Glutamatergic neuron (in vitro differentiated cells): Measurements from ENCODE around the gene FAM222B. TPM values are rescaled to one million over a fixed set of nuclear protein-coding genes. Genes with fewer than 3 reads are reported as not detected.
"Not testable (repeated sequence)": the region's sequence is repeated elsewhere in the genome, so short reads cannot be mapped to it uniquely, and the experiment has no call there.

Experiments
- DNase-seq: peaks from one replicate; pipeline ENCODE4 v3.0.0; 2022
- H3K27ac Mint-ChIP-seq: one replicate; pipeline ENCODE4 v1.8.0; 2020; ENCODE audit warnings: mild to moderate bottlenecking, mixed read lengths, inconsistent platforms; ENCODE audit not compliant: unreplicated experiment
- H3K27me3 Mint-ChIP-seq: one replicate; pipeline ENCODE4 v1.8.0; 2020; ENCODE audit warnings: mild to moderate bottlenecking, moderate library complexity, mixed read lengths, inconsistent platforms; ENCODE audit not compliant: unreplicated experiment
- H3K36me3 Mint-ChIP-seq: one replicate; pipeline ENCODE4 v1.8.0; 2020; ENCODE audit warnings: mild to moderate bottlenecking, mixed read lengths, inconsistent platforms; ENCODE audit not compliant: unreplicated experiment
- H3K4me1 Mint-ChIP-seq: one replicate; pipeline ENCODE4 v1.8.0; 2020; ENCODE audit warnings: mild to moderate bottlenecking, low read depth, mixed read lengths, inconsistent platforms; ENCODE audit not compliant: unreplicated experiment
- H3K4me3 Mint-ChIP-seq: one replicate; pipeline ENCODE4 v1.8.0; 2020; ENCODE audit warnings: mild to moderate bottlenecking, mixed read lengths, inconsistent platforms; ENCODE audit not compliant: unreplicated experiment
- H3K9me3 Mint-ChIP-seq: one replicate; pipeline ENCODE4 v1.8.0; 2020; ENCODE audit warnings: mild to moderate bottlenecking, moderate library complexity, mixed read lengths, inconsistent platforms; ENCODE audit not compliant: unreplicated experiment
- total RNA-seq: library from RNA; stranded (reverse); fragmentation: NEBNext Ultra II Directional; extraction: Animal tissue kit (Norgen Biotek cat#: 25700); gene quantifications from one replicate; pipeline ENCODE4 v1.2.1, GENCODE V29; 2021; ENCODE audit not compliant: unreplicated experiment
- TF ChIP-seq, protein P1 (sequence below): fragments of 200-600 bp; sonication (generic); IDR thresholded peaks from one replicate; pipeline ENCODE4 v1.5.0; 2021; ENCODE audit not compliant: partially characterized antibody, unreplicated experiment

FAM222B gene
- total RNA-seq, 1 donor from 2014 or later = 44.0 TPM

DNA sequence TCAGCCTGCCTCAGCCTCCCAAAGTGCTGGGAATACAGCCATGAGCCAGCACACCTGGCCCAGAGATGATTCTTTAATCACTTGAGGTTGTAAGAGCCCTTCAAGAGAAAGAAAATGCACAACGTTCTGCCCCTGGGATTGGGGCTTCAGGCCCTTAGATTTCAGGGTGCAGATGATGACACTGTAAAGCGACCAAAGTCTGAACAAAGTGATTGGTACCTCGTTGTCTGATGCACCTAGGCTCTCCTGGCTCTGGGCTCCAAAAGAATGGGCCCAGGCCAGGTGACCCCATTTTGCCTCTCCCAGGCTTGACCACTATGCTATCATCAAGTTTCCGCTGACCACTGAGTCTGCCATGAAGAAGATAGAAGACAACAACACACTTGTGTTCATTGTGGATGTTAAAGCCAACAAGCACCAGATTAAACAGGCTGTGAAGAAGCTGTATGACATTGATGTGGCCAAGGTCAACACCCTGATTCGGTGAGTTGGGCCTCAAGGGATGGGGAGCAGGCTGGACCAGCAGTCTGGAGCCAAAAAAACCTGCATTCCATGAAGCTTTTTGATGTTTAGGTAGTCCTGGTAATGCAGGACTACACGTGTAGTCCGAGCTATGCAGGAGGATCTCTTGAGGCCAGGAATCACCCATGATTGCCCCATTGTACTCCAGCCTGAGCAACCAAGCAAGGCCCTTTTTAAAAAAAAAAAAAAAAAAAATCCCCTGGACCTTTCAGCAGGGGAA is 120.0 kb downstream of the FAM222B start:
- no peak for DNase-seq
- Mint-ChIP-seq H3K4me1 (peaks cover 29% of the 10 kb centered on the region), H3K4me3 (no peak overlapping the region), H3K27me3 (peaks cover 26% of the 10 kb centered on the region), H3K9me3 (peaks cover 24% of the 10 kb centered on the region), H3K27ac (no peak overlapping the region), H3K36me3 (peaks cover 8% of the 10 kb centered on the region)
- TF ChIP-seq, protein P1, sequence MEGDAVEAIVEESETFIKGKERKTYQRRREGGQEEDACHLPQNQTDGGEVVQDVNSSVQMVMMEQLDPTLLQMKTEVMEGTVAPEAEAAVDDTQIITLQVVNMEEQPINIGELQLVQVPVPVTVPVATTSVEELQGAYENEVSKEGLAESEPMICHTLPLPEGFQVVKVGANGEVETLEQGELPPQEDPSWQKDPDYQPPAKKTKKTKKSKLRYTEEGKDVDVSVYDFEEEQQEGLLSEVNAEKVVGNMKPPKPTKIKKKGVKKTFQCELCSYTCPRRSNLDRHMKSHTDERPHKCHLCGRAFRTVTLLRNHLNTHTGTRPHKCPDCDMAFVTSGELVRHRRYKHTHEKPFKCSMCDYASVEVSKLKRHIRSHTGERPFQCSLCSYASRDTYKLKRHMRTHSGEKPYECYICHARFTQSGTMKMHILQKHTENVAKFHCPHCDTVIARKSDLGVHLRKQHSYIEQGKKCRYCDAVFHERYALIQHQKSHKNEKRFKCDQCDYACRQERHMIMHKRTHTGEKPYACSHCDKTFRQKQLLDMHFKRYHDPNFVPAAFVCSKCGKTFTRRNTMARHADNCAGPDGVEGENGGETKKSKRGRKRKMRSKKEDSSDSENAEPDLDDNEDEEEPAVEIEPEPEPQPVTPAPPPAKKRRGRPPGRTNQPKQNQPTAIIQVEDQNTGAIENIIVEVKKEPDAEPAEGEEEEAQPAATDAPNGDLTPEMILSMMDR = no peak

DNA sequence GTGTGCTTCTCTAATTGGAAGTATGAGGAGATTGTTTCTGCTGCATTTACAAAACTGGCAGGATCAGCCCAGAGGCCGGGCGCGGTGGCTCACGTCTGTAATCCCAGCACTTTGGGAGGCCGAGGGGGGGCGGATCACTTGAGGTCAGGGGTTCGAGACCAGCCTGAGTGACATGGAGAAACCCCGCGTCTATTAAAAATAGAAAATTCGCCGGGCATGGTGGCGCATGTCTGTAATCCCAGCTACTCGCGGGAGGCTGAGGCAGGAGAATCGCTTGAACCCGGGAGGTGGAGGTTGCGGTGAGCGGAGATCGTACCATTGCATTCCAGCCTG is 121.6 kb downstream of the FAM222B start:
- H3K36me3 Mint-ChIP-seq, DNase-seq: not testable (repeated sequence)
- TF ChIP-seq, protein P1 = peak; percentile 2
- Mint-ChIP-seq H3K9me3 (peaks cover 22% of the 10 kb centered on the region), H3K4me3 (peak overlapping the region; percentile 98), H3K27ac (peak overlapping the region; percentile 98), H3K27me3 (peaks cover 20% of the 10 kb centered on the region), H3K4me1 (peaks cover 31% of the 10 kb centered on the region)

DNA sequence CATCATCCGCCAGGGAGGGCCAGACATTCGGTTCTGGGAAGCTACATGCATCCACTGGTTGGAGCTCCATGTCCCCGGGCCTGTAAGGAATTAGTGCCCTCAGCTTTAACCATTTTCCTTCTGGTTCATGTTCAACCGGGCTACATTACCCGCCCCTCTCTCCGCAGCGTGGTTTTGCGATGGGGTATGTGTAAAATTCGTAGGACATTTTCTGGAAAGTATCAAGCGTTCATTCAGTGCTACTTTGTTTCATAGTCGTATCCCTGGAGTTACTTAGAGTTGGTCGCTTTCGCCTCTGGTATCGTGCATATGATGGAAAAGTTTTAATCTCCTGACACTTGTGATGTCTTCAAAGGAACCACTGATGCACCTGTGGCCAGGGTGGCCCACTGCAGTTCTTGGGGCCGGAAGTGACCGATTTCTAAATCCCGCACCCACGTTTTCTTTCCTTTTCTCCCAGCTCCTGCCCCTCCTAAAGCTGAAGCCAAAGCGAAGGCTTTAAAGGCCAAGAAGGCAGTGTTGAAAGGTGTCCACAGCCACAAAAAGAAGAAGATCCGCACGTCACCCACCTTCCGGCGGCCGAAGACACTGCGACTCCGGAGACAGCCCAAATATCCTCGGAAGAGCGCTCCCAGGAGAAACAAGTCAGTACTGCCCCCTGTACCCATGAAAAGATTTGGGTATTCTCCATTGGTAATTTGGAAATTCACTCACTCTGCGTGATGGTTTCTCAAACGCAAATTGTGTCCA is 122.2 kb downstream of the FAM222B start:
- Mint-ChIP-seq H3K9me3 (peaks cover 22% of the 10 kb centered on the region), H3K27me3 (peaks cover 20% of the 10 kb centered on the region), H3K4me3 (peak overlapping the region; percentile 98), H3K36me3 (peaks cover 8% of the 10 kb centered on the region), H3K4me1 (peaks cover 31% of the 10 kb centered on the region), H3K27ac (peak overlapping the region; percentile 98)
- DNase-seq = no peak
- TF ChIP-seq, protein P1 = peak; percentile 30

DNA sequence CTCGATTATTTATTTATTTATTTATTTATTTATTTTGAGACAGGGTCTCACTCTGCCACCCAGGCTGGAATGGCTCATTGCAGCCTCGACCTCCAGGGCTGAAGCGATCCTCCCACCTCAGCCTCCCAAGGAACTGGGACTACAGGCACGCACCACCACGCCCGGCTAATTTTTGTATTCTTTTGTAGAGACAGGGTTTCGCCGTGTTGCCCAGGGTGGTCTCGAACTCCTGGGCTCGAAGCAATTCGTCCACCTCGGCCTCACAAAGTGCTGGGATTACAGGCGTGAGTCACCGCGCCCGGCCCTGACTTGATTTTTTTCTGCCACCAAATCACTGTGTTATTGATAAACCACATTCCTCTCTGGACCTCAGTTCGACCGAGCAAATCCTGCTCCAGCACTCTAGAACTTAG is 123.6 kb downstream of the FAM222B start:
- peaks cover 15% of the 10 kb centered on the region for H3K27me3 Mint-ChIP-seq
- H3K4me1 Mint-ChIP-seq = peaks cover 22% of the 10 kb centered on the region
- TF ChIP-seq, protein P1 = no peak
- H3K9me3 Mint-ChIP-seq = peaks cover 13% of the 10 kb centered on the region
- H3K4me3 Mint-ChIP-seq = peak overlapping the region; percentile 98
- DNase-seq = no peak
- no peaks in the 10 kb centered on the region for H3K36me3 Mint-ChIP-seq
- peak overlapping the region; percentile 98 for H3K27ac Mint-ChIP-seq

DNA sequence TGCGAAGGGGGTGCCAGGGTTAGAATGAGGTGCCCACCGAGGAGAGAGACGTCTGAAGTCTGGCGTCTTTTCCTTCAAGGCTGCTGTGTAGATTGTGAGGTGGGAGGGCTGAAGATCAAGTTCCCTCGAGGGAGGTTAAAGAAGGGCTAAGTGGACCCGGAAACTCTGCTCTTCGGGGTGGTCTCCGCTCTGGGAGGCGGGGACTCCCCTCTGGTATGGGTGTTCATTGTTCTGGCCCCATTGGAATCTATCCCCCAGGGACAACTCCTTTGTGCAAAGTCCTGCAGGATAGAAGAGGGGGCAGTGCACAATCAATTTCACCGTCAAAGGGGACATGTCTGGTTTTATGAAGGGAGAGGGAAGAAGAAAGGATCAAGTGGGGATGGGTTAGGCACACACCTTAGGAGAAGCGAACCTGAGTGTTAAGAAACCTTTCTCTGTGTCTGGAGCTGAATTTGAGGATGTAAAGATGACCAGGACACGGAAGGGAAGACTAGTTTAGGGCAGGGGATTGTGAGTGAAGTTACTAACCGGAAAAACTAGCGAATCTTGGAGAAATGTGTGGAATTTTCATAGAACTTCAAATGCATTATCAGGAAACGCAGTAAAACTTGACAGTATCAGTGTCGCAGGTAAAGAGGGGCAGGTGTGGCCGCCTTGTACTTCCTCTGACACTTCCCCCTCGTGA is 124.1 kb downstream of the FAM222B start:
- H3K27ac Mint-ChIP-seq = peak overlapping the region; percentile 97
- H3K36me3 Mint-ChIP-seq = no peaks in the 10 kb centered on the region
- H3K4me1 Mint-ChIP-seq = peaks cover 22% of the 10 kb centered on the region
- H3K4me3 Mint-ChIP-seq = peak overlapping the region; percentile 87
- peaks cover 13% of the 10 kb centered on the region for H3K9me3 Mint-ChIP-seq
- peaks cover 15% of the 10 kb centered on the region for H3K27me3 Mint-ChIP-seq
- TF ChIP-seq, protein P1 = no peak
- DNase-seq = no peak
